Chondrocyte (in vitro differentiated cells): ENCODE data around the gene MMP24. TPM values are rescaled to one million over a fixed set of nuclear protein-coding genes. Genes with fewer than 3 reads are reported as not detected.
"Not testable (repeated sequence)": the region's sequence is repeated elsewhere in the genome, so short reads cannot be mapped to it uniquely, and the experiment has no call there.

Experiments
- DNase-seq: peaks from one replicate; pipeline ENCODE4 v3.0.0; 2021; ENCODE audit warnings: mixed read lengths, low spot score
- H3K27ac Mint-ChIP-seq: one replicate; pipeline ENCODE4 v1.8.0; 2021; ENCODE audit warnings: mild to moderate bottlenecking, moderate library complexity, mixed read lengths; ENCODE audit not compliant: unreplicated experiment
- H3K27me3 Mint-ChIP-seq: 2 replicates; pipeline ENCODE4 v1.8.0; 2021; ENCODE audit warnings: low read depth, mixed read lengths
- H3K36me3 Mint-ChIP-seq: 2 replicates; pipeline ENCODE4 v1.8.0; 2021; ENCODE audit warnings: low read depth, mixed read lengths
- H3K4me1 Mint-ChIP-seq: 2 replicates; pipeline ENCODE4 v1.8.0; 2021; ENCODE audit warnings: low read depth, mild to moderate bottlenecking, mixed read lengths
- H3K4me3 Mint-ChIP-seq: one replicate; pipeline ENCODE4 v1.8.0; 2021; ENCODE audit warnings: mild to moderate bottlenecking, moderate library complexity, mixed read lengths; ENCODE audit not compliant: unreplicated experiment
- H3K9me3 Mint-ChIP-seq: 2 replicates; pipeline ENCODE4 v1.8.0; 2021; ENCODE audit warnings: low read depth, mixed read lengths
- CTCF ChIP-seq: fragments of 200-600 bp; sonication (generic); IDR thresholded peaks from 2 replicates; pipeline ENCODE4 v1.5.0; 2021; ENCODE audit warnings: antibody characterized with exemption, mild to moderate bottlenecking, moderate library complexity
- total RNA-seq: library from RNA; stranded (reverse); gene quantifications from 3 replicates; pipeline ENCODE4 v1.2.1, GENCODE V29; 2021

MMP24 gene
- total RNA-seq, 1 donor from 2014 or later, result 2.4 TPM

GRCh38 chr20:35246723-35247122 lies 20.2 kb downstream of the MMP24 start:
- Mint-ChIP-seq H3K36me3 (peaks cover 2% of the 10 kb centered on the region), H3K4me1 (peaks cover 4% of the 10 kb centered on the region), H3K27me3 (peaks cover 2% of the 10 kb centered on the region), H3K4me3 (no peak overlapping the region), H3K27ac (no peak overlapping the region), H3K9me3 (no peaks in the 10 kb centered on the region)
- TF ChIP-seq CTCF, result no peak
- DNase-seq, result no peak

GRCh38 chr20:35248641-35249475 lies 22.4 kb downstream of the MMP24 start:
- Mint-ChIP-seq H3K36me3 (peaks cover 2% of the 10 kb centered on the region), H3K9me3 (no peaks in the 10 kb centered on the region), H3K27me3 (peaks cover 2% of the 10 kb centered on the region), H3K4me3 (no peak overlapping the region), H3K27ac (no peak overlapping the region), H3K4me1 (peaks cover 4% of the 10 kb centered on the region)
- TF ChIP-seq CTCF, result no peak
- DNase-seq, result no peak

GRCh38 chr20:35251613-35251940 lies 25.1 kb downstream of the MMP24 start:
- H3K27me3 Mint-ChIP-seq, result no peaks in the 10 kb centered on the region
- peaks cover 5% of the 10 kb centered on the region for H3K36me3 Mint-ChIP-seq

GRCh38 chr20:35252037-35252461 lies 25.6 kb downstream of the MMP24 start:
- DNase-seq, result no peak
- Mint-ChIP-seq H3K27me3 (no peaks in the 10 kb centered on the region), H3K36me3 (peaks cover 5% of the 10 kb centered on the region), H3K27ac (no peak overlapping the region), H3K4me1 (peaks cover 4% of the 10 kb centered on the region), H3K9me3 (no peaks in the 10 kb centered on the region), H3K4me3 (no peak overlapping the region)
- TF ChIP-seq CTCF, result no peak

More at GRCh38 chr20:35251613-35251940, 25.1 kb downstream of the MMP24 start:
- TF ChIP-seq CTCF, result no peak
- DNase-seq, result no peak
- H3K4me3 Mint-ChIP-seq, result no peak overlapping the region
- H3K27ac Mint-ChIP-seq, result no peak overlapping the region
- H3K4me1 Mint-ChIP-seq, result peaks cover 4% of the 10 kb centered on the region
- no peaks in the 10 kb centered on the region for H3K9me3 Mint-ChIP-seq

- DNase-seq, H3K27ac Mint-ChIP-seq, H3K4me3 Mint-ChIP-seq, H3K4me1 Mint-ChIP-seq, H3K36me3 Mint-ChIP-seq, H3K27me3 Mint-ChIP-seq, H3K9me3 Mint-ChIP-seq: not testable (repeated sequence)
These were observed 26.1 kb downstream of the MMP24 start for GRCh38 chr20:35252598-35252997.

GRCh38 chr20:35253010-35253409 lies 26.5 kb downstream of the MMP24 start:
- no peaks in the 10 kb centered on the region for H3K27me3 Mint-ChIP-seq
- H3K27ac Mint-ChIP-seq, result no peak overlapping the region
- H3K36me3 Mint-ChIP-seq, result peaks cover 5% of the 10 kb centered on the region

More at GRCh38 chr20:35253010-35253409, 26.5 kb downstream of the MMP24 start:
- peaks cover 14% of the 10 kb centered on the region for H3K4me1 Mint-ChIP-seq
- H3K9me3 Mint-ChIP-seq, result no peaks in the 10 kb centered on the region
- H3K4me3 Mint-ChIP-seq, result no peak overlapping the region
- TF ChIP-seq CTCF, result no peak
- no peak for DNase-seq
